PC-3 (cell line): Measurements from ENCODE around the gene GABARAP.

Source experiments
- CTCF ChIP-seq: fragments of 300-600 bp; sonication (generic); conservative IDR thresholded peaks from 2 replicates; pipeline ENCODE4 v1.5.1; 2017; ENCODE audit warnings: antibody characterized with exemption, low read depth, mild to moderate bottlenecking, low read length
- EZH2phosphoT487 ChIP-seq: fragments of 300-600 bp; sonication (generic); IDR thresholded peaks from 2 replicates; pipeline ENCODE4 v1.6.1; 2018; ENCODE audit warnings: mild to moderate bottlenecking, antibody characterized with exemption, low read length, borderline replicate concordance

GRCh38 chr17:7234083-7234951, 7.9 kb downstream of the GABARAP start, which contains the start of gene DVL2:
- TF ChIP-seq CTCF: no peak
- no peak for TF ChIP-seq EZH2phosphoT487
